ENCODE data around the gene SAMD8.
"Not testable (repeated sequence)": the region's sequence is repeated elsewhere in the genome, so short reads cannot be mapped to it uniquely, and the experiment has no call there.

SAMD8 gene

DNA sequence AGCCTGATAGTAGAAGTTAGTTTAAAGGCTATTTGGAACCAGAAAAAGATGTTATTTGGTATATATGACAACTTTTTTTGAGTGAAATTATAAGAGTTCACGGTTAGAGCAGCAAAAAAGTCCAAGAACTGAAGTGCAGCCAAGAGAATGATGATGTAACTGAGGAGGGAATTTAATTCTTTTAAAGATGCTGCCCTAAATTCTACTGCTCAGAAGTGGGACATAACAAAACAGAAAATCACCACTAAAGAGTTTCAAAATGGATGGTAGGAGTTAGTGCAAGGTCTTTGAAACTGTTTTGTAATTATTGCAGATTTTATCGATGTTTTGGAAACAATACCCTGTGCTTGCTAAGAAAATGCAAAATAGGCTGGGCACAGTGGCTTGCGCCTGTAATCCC, 6.5 kb downstream of the SAMD8 start:
- no peak overlapping the region for H3K4me3 ChIP-seq (replicated peaks; ENCODE audit: low read depth, low read length)
- DNase-seq (ENCODE audit: extremely low read depth, low read depth) = no peak
- TF ChIP-seq CTCF (IDR thresholded peaks at IDR 0.05; ENCODE audit: low read depth, low read length, missing control alignments) = no peak

DNA sequence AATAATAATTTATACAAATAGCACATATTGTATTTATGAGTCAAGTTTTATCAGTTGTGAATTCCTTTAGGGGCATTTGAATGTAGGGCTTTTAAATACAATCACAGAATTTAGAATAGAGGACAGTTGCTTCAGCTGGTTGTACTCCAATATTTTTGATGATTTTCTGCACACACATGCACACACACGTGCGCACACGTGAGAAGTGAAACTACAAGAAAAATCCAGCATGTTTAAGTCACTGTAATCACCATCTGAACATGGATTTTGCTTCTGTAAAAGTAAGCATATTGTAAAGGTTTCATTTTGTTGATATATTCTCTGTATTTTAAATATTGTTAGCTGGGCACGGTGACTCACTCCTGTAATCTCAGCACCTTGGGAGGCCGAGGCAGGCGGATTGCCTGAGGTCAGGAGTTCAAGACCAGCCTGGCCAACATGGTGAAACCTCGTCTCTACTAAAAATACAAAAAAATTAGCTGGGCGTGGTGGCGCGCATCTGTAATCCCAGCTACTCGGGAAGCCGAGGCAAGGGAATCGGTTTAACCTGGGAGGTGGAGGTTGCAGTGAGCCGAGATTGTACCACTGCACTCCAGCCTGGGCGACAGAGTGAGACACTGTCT, 8.1 kb downstream of the SAMD8 start:
- not testable (repeated sequence) for DNase-seq (ENCODE audit: extremely low read depth, low read depth)

DNA sequence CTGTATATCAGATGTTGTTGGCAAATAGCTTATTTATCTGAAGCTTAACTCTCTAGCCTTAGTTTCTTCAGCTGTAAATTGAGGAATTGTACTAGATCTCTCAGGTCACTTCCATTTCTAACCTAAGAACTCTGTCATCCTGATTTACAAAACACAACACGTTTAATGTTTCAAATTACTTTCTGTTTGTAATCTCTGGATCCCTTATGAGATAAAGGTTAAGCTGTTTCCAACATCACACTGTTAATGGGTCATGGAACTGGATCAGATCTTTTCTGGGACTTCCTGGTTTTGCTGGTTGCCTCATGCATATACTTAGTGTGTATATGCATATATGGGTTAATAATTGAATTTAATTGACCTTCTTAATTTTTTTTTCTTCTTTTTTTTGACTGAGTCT, 9.9 kb downstream of the SAMD8 start:
- DNase-seq (ENCODE audit: extremely low read depth, low read depth) = no peak
- no peak for TF ChIP-seq CTCF (IDR thresholded peaks at IDR 0.05; ENCODE audit: low read depth, low read length, missing control alignments)
- H3K4me3 ChIP-seq (replicated peaks; ENCODE audit: low read depth, low read length) = no peak overlapping the region

More for the DNA sequence above, 8.1 kb downstream of the SAMD8 start:
- H3K4me3 ChIP-seq (replicated peaks; ENCODE audit: low read depth, low read length) = not testable (repeated sequence)

- no peak for TF ChIP-seq CTCF (IDR thresholded peaks at IDR 0.05; ENCODE audit: low read depth, low read length, missing control alignments)
- no peak overlapping the region for H3K4me3 ChIP-seq (replicated peaks; ENCODE audit: low read depth, low read length)
- DNase-seq (ENCODE audit: extremely low read depth, low read depth) = no peak
Measured at GRCh38 chr10:75122505-75122904, 11.0 kb downstream of the SAMD8 start.

DNA sequence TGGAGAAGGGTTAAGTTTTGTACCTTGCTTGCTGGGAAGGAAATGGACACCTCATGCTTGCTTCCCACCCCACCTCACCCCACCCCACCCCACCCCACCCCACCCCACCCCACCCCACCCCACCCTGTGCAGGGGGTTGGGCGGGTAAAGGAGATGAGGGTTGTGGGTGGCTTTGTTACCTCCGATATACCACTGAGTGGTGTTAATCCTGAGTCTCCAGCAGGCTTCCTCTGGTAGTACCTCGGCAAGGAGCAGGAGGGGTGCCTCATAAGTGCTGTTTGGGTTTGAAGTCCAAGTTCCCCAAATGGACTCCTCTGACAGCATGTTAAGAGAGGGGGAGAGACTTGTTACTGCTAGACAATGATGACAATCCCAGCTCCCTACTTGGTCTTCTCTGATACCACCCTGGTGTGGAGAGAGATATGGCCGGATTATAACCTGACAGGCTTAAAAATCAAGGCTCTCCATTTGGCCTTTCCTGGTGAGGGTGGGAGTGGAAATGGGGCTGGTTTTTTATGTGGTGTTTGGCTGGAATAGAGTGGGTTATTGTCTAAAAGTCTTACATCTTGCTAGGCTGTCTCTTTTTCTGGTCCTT, 11.7 kb downstream of the SAMD8 start:
- no peak overlapping the region for H3K4me3 ChIP-seq (replicated peaks; ENCODE audit: low read depth, low read length)
- TF ChIP-seq CTCF (IDR thresholded peaks at IDR 0.05; ENCODE audit: low read depth, low read length, missing control alignments) = no peak
- no peak for DNase-seq (ENCODE audit: extremely low read depth, low read depth)

DNA sequence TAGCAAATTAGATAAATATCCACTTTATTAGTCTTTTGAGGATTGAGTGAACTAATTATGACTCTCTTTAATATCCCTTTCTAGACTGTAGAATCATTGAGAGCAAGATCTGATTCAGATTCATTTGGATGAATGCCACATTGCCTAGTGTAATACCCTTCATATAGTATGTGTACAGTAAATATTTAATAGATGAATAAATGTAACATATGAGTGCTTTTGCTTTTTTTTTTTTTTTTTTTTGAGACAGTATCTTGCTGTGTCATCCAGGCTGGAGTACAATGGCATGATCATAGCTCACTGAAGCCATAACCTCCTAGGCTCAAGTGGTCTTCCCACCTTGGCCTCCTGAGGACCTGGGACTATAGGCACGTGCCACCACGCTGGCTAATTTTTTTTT, 14.8 kb downstream of the SAMD8 start:
- no peak for TF ChIP-seq CTCF (IDR thresholded peaks at IDR 0.05; ENCODE audit: low read depth, low read length, missing control alignments)
- DNase-seq (ENCODE audit: extremely low read depth, low read depth) = no peak
- no peak overlapping the region for H3K4me3 ChIP-seq (replicated peaks; ENCODE audit: low read depth, low read length)

DNA sequence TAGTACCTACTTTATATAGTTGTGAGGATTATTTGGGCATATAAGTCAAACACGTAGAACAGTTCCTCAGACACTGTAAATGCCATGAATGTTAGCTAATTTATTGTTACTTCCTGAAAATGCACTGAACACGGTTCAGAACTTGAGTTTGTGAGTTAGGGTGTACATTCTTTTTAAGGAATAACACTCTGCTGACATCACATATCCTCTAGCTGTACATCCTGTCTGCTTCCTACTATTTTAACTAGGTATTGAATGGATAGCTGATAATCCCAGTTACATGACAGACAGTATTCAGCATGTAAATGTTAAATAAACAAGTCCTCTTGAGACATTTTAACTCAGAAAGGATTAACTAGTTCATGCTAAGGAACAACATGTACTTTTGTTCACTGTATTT, 16.0 kb downstream of the SAMD8 start:
- no peak for DNase-seq (ENCODE audit: extremely low read depth, low read depth)
- H3K4me3 ChIP-seq (replicated peaks; ENCODE audit: low read depth, low read length) = no peak overlapping the region
- no peak for TF ChIP-seq CTCF (IDR thresholded peaks at IDR 0.05; ENCODE audit: low read depth, low read length, missing control alignments)

GRCh38 chr10:75128985-75129384, 17.5 kb downstream of the SAMD8 start:
- not testable (repeated sequence) for H3K4me3 ChIP-seq (replicated peaks; ENCODE audit: low read depth, low read length); DNase-seq (ENCODE audit: extremely low read depth, low read depth)
